HCT116 (cell line): ENCODE data around the gene TMEM212. TPM values are rescaled to one million over a fixed set of nuclear protein-coding genes. Genes with fewer than 3 reads are reported as not detected.

ENCODE experiments used
- ATAC-seq: fragments of 200-7000 bp; cut with Tn5 transposase; 2 replicates; pipeline ENCODE4 v1.9.1; 2020; ENCODE audit warnings: mild to moderate bottlenecking, moderate library complexity
- BruUV-seq: library from RNA; stranded (reverse); fragments of 400-500 nt; replicated peaks from 2 replicates; lab custom pipeline; 2021; lab: Mats Ljungman, UMichigan
- CTCF ChIA-PET: fragments of 300-600 bp; sonication (Branson Sonifier 250); formaldehyde crosslinking; loops from one replicate; lab custom pipeline; 2021; ENCODE audit warnings: antibody characterized with exemption; lab: Charles Lee
- POLR2A ChIA-PET: fragments of 300-600, 350-600 bp; sonication (Branson Sonifier 250); formaldehyde crosslinking; loops from one replicate; lab custom pipeline; 2021; ENCODE audit warnings: antibody characterized with exemption; lab: Charles Lee
- RAD21 ChIA-PET, 2 experiments: fragments of 300-600 bp; sonication (Branson Sonifier 250); formaldehyde crosslinking; loops; one replicate each; lab custom pipeline; 2023; ENCODE audit warnings: low total read pairs in 2 of 2; ENCODE audit not compliant: uncharacterized antibody in 2 of 2, unreplicated experiment in 2 of 2, low non-redundant PET in 1 of 2; lab: Charles Lee
- DNase-seq: peaks from one replicate; pipeline ENCODE4 v3.0.0-alpha.2; 2010; ENCODE audit warnings: low read depth, low spot score
- H2AFZ ChIP-seq: fragments of 200-600 bp; shearing (Covaris generic), sonication (generic); 2 replicates; pipeline ENCODE4 v1.6.1; 2017; ENCODE audit warnings: low read depth, mixed run types, mixed read lengths, antibody characterized with exemption, low read length; ENCODE audit not compliant: poor library complexity, severe bottlenecking
- H3K27ac ChIP-seq: 2 replicates; pipeline ENCODE4 v1.5.1; 2012; ENCODE audit warnings: low read depth, low read length
- H3K27me3 ChIP-seq: fragments of 200-600 bp; sonication (generic); 2 replicates; pipeline ENCODE4 v1.6.1; 2016; ENCODE audit warnings: mixed run types, low read length, mixed read lengths; ENCODE audit not compliant: insufficient read depth
- H3K36me3 ChIP-seq, 2 experiments: fragments of 200-500 bp in 1 of 2; fragments of 200-600 bp in 1 of 2; sonication (Bioruptor generic) in 1 of 2; sonication (generic) in 1 of 2; 2 replicates each; pipeline versions ENCODE4 v1.5.1 to v1.6.1; 2014 to 2016; ENCODE audit warnings: low read length in 2 of 2, inconsistent platforms in 1 of 2, mixed read lengths in 1 of 2, mixed run types in 1 of 2; ENCODE audit not compliant: insufficient read depth in 2 of 2, control insufficient read depth in 1 of 2
- H3K4me1 ChIP-seq, 2 experiments: fragments of 200-600 bp in 1 of 2; sonication (generic) in 1 of 2; 2 replicates each; pipeline versions ENCODE4 v1.5.1 to v1.6.1; 2012 to 2017; ENCODE audit warnings: low read length in 2 of 2, inconsistent platforms in 1 of 2, mild to moderate bottlenecking in 1 of 2, mixed read lengths in 1 of 2, mixed run types in 1 of 2, moderate library complexity in 1 of 2; ENCODE audit not compliant: insufficient read depth in 2 of 2, control insufficient read depth in 1 of 2
- H3K4me2 ChIP-seq: fragments of 200-600 bp; sonication (generic); 2 replicates; pipeline ENCODE4 v1.6.1; 2017; ENCODE audit warnings: mixed run types, low read length, mixed read lengths
- H3K4me3 ChIP-seq, 2 experiments: fragments of 200-600 bp in 1 of 2; sonication (generic) in 1 of 2; replicated peaks in 1 of 2; 2 replicates each; pipeline ENCODE4 v1.5.1; 2011 to 2016; ENCODE audit warnings: low read length in 2 of 2, control low read depth in 1 of 2, low read depth in 1 of 2, mild to moderate bottlenecking in 1 of 2, mixed read lengths in 1 of 2, mixed run types in 1 of 2
- H3K79me2 ChIP-seq: fragments of 200-600 bp; sonication (generic); 2 replicates; pipeline ENCODE4 v1.6.1; 2017; ENCODE audit warnings: mild to moderate bottlenecking, mixed run types, low read length, moderate library complexity, mixed read lengths; ENCODE audit not compliant: insufficient read depth
- H3K9ac ChIP-seq: fragments of 200-600 bp; sonication (generic); 2 replicates; pipeline ENCODE4 v1.6.1; 2016; ENCODE audit warnings: low read length, mixed read lengths
- H3K9me2 ChIP-seq: fragments of 200-600 bp; sonication (generic), shearing (Covaris generic); 2 replicates; pipeline ENCODE4 v1.6.1; 2017; ENCODE audit warnings: mixed run types, mild to moderate bottlenecking, moderate library complexity; ENCODE audit not compliant: insufficient read depth
- H3K9me3 ChIP-seq, 2 experiments: fragments of 200-500 bp in 1 of 2; fragments of 200-600 bp in 1 of 2; sonication (Bioruptor generic) in 1 of 2; sonication (generic) in 1 of 2; 2 replicates each; pipeline ENCODE4 v1.6.1; 2014 to 2017; ENCODE audit warnings: low read length in 2 of 2, mixed read lengths in 2 of 2, inconsistent platforms in 1 of 2, low read depth in 1 of 2, mild to moderate bottlenecking in 1 of 2, mixed run types in 1 of 2, moderate library complexity in 1 of 2; ENCODE audit not compliant: control insufficient read depth in 1 of 2, insufficient read depth in 1 of 2
- H4K20me1 ChIP-seq: fragments of 200-600 bp; sonication (generic), shearing (Covaris generic); 2 replicates; pipeline ENCODE4 v1.6.1; 2017; ENCODE audit warnings: mixed run types, mild to moderate bottlenecking, moderate library complexity; ENCODE audit not compliant: insufficient read depth
- EGR1 ChIP-seq: IDR thresholded peaks from 2 replicates; pipeline ENCODE4 v1.6.1; 2012; ENCODE audit warnings: low read depth
- ELF1 ChIP-seq: IDR thresholded peaks from 2 replicates; pipeline ENCODE4 v1.6.1; 2012; ENCODE audit warnings: low read depth, borderline replicate concordance
- EZH2phosphoT487 ChIP-seq: fragments of 200-600 bp; IDR thresholded peaks from 2 replicates; pipeline ENCODE4 v1.6.1; 2018; ENCODE audit warnings: antibody characterized with exemption, borderline replicate concordance
- FOSL1 ChIP-seq: IDR thresholded peaks from 2 replicates; pipeline ENCODE4 v1.6.1; 2012; ENCODE audit warnings: low read depth
- JUND ChIP-seq: IDR thresholded peaks from 2 replicates; pipeline ENCODE4 v1.6.1; 2012
- POLR2AphosphoS5 ChIP-seq: IDR thresholded peaks from 2 replicates; pipeline ENCODE4 v1.6.1; 2011; ENCODE audit warnings: mild to moderate bottlenecking, low read depth, low read length, moderate library complexity
- RAD21 ChIP-seq: IDR thresholded peaks from 2 replicates; pipeline ENCODE4 v1.6.1; 2012; ENCODE audit warnings: low read depth, mild to moderate bottlenecking
- SP1 ChIP-seq: IDR thresholded peaks from 2 replicates; pipeline ENCODE4 v1.6.1; 2012; ENCODE audit warnings: low read depth
- TCF7L2 ChIP-seq: IDR thresholded peaks from 2 replicates; pipeline ENCODE4 v1.7.0; 2011; ENCODE audit warnings: borderline replicate concordance, inconsistent platforms; ENCODE audit not compliant: insufficient read depth, insufficient read length; ENCODE audit errors: extremely low read depth
- YY1 ChIP-seq: IDR thresholded peaks from 2 replicates; pipeline ENCODE4 v1.6.1; 2011; ENCODE audit warnings: low read length, low read depth, moderate library complexity, mild to moderate bottlenecking; ENCODE audit not compliant: insufficient replicate concordance; ENCODE audit errors: extremely low read depth
- ZFX ChIP-seq: fragments of 450-650 bp; IDR thresholded peaks from 2 replicates; pipeline ENCODE4 v1.6.1; 2017
- ZNF274 ChIP-seq: fragments of 200-500 bp; sonication (Bioruptor generic); IDR thresholded peaks from 2 replicates; pipeline ENCODE4 v1.6.1; 2014; ENCODE audit warnings: mild to moderate bottlenecking, low read depth, low read length, inconsistent platforms
- intact Hi-C: fragments of 100-400 bp; cut with micrococcal nuclease; formaldehyde crosslinking; loops from 2 replicates; pipeline ENCODE4 v1.10.0; 2022
- total RNA-seq: library from RNA; stranded (reverse); gene quantifications from one replicate; pipeline ENCODE4 v1.2.1, GENCODE V29; 2021; ENCODE audit not compliant: unreplicated experiment
- TF ChIP-seq, protein P1 (sequence below): IDR thresholded peaks from 2 replicates; pipeline ENCODE4 v1.6.1; 2012; ENCODE audit warnings: low read depth
- TF ChIP-seq, protein P2 (sequence below): IDR thresholded peaks from 2 replicates; pipeline ENCODE4 v1.6.1; 2011; ENCODE audit warnings: mild to moderate bottlenecking, low read length, moderate library complexity; ENCODE audit not compliant: insufficient replicate concordance; ENCODE audit errors: extremely low read depth

TMEM212 gene
- total RNA-seq, 1 experiment from 2014 or later = not detected

DNA sequence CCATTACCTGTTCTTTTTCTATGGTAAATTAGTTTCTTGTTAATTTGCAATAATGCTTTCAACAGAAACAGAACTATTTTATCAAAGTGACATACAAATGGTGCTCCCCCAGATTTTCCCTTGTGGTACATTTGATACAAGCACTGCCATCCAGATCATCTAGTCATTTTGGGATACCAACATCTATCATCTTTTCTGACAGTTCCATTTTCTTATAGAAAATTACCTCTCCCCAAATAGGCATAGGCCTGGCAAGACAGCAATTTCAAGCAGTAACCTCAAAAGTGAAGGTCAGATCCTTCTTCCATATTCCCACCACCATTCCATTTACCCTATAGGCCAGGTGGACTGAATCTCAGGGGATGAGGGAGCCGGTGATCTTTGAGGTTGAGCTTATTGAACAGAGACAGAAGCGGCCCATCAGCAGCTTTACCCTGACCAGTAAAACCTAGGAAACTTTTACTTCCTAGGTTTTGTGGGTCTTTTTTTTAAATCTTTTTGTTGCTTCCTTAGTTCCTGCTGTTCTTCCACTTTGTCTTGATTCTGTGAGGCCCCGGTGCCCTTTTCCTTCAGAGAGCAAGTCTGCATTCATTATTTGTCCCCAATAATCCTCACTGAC lies 29.8 kb upstream of the TMEM212 start:
- H3K36me3 ChIP-seq = no peaks in the 10 kb centered on the region
- H3K9ac ChIP-seq = no peak overlapping the region
- no peak overlapping the region for H3K4me3 ChIP-seq
- no peaks in the 10 kb centered on the region for H3K79me2 ChIP-seq
- POLR2A ChIA-PET = no interaction called here
- no peaks in the 10 kb centered on the region for H3K9me3 ChIP-seq
- H2AFZ ChIP-seq = peak overlapping the region; percentile 13
- no peak for ATAC-seq
- TF ChIP-seq TCF7L2 (no peak), ZNF274 (no peak), EZH2phosphoT487 (no peak), ELF1 (no peak), FOSL1 (no peak), SP1 (no peak), ZFX (no peak)
- no peak overlapping the region for H3K4me2 ChIP-seq
- intact Hi-C loops = loop anchor here (10.0 kb wide), 1 partner anchor 61 kb away; no protein-coding TSS in a partner anchor
- H4K20me1 ChIP-seq = no peaks in the 10 kb centered on the region
- RAD21 ChIA-PET = interaction anchor here in 1 of 2 experiments (0.8 kb wide), 1 partner anchor 16 kb away, joined by 3 read pairs; no protein-coding TSS in a partner anchor
- H3K9me2 ChIP-seq = no peaks in the 10 kb centered on the region
- no peak overlapping the region for H3K27ac ChIP-seq
- no TSS peak for BruUV-seq
- H3K27me3 ChIP-seq = no peaks in the 10 kb centered on the region
- H3K4me1 ChIP-seq = peaks cover 8 to 39% of the 10 kb centered on the region in 2 experiments; a peak in 3 of 4 replicates
- no peak for DNase-seq
- CTCF ChIA-PET = no interaction called here

DNA sequence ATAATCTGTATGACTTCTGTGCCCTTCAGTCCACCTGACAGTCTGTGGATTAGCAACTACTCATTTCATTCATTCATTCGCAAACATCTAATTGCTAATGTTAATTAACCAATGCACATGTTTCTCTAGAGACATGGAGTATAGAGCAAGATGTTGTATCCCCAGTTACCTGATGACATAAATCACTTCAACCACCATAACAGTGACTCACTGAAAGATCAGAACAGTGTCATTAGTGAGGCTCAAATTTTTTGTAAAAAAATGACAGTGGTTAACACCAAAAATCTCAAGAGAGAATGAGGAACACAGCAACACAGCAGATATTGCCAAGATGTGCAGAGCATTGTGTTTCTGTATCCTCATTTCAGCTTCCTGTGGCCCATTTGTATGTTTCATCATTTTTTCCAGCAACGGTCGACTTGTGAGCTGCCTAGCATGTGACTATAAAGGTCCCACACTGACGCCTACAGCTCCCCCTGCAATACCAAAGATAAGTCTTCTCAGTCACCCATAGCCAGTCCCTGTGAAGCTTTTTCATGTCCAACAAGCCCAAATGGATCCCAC lies 29.2 kb upstream of the TMEM212 start:
- no TSS peak for BruUV-seq
- CTCF ChIA-PET = no interaction called here
- intact Hi-C loops = loop anchor here (10.0 kb wide), 1 partner anchor 61 kb away; no protein-coding TSS in a partner anchor
- Histone ChIP-seq H2AFZ (peak overlapping the region; percentile 13), H3K4me1 (peaks cover 5 to 33% of the 10 kb centered on the region in 2 experiments; a peak in 3 of 4 replicates), H3K9ac (no peak overlapping the region), H3K79me2 (no peaks in the 10 kb centered on the region), H3K27ac (no peak overlapping the region), H3K4me2 (no peak overlapping the region), H3K36me3 (no peaks in the 10 kb centered on the region), H4K20me1 (no peaks in the 10 kb centered on the region), H3K9me3 (no peaks in the 10 kb centered on the region), H3K4me3 (no peak overlapping the region), H3K9me2 (no peaks in the 10 kb centered on the region), H3K27me3 (no peaks in the 10 kb centered on the region)
- DNase-seq = no peak
- RAD21 ChIA-PET = interaction anchor here in 1 of 2 experiments (0.8 kb wide), 1 partner anchor 16 kb away, joined by 3 read pairs; no protein-coding TSS in a partner anchor
- ATAC-seq = no peak
- POLR2A ChIA-PET = no interaction called here
- TF ChIP-seq, protein P1, sequence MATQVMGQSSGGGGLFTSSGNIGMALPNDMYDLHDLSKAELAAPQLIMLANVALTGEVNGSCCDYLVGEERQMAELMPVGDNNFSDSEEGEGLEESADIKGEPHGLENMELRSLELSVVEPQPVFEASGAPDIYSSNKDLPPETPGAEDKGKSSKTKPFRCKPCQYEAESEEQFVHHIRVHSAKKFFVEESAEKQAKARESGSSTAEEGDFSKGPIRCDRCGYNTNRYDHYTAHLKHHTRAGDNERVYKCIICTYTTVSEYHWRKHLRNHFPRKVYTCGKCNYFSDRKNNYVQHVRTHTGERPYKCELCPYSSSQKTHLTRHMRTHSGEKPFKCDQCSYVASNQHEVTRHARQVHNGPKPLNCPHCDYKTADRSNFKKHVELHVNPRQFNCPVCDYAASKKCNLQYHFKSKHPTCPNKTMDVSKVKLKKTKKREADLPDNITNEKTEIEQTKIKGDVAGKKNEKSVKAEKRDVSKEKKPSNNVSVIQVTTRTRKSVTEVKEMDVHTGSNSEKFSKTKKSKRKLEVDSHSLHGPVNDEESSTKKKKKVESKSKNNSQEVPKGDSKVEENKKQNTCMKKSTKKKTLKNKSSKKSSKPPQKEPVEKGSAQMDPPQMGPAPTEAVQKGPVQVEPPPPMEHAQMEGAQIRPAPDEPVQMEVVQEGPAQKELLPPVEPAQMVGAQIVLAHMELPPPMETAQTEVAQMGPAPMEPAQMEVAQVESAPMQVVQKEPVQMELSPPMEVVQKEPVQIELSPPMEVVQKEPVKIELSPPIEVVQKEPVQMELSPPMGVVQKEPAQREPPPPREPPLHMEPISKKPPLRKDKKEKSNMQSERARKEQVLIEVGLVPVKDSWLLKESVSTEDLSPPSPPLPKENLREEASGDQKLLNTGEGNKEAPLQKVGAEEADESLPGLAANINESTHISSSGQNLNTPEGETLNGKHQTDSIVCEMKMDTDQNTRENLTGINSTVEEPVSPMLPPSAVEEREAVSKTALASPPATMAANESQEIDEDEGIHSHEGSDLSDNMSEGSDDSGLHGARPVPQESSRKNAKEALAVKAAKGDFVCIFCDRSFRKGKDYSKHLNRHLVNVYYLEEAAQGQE = no peak
- TF ChIP-seq POLR2AphosphoS5 = no peak
- TF ChIP-seq JUND = no peak
- TF ChIP-seq SP1 = no peak
- no peak for TF ChIP-seq RAD21
- TF ChIP-seq YY1 = no peak
- no peak for TF ChIP-seq FOSL1
- TF ChIP-seq EGR1 = no peak
- TF ChIP-seq, protein P2, sequence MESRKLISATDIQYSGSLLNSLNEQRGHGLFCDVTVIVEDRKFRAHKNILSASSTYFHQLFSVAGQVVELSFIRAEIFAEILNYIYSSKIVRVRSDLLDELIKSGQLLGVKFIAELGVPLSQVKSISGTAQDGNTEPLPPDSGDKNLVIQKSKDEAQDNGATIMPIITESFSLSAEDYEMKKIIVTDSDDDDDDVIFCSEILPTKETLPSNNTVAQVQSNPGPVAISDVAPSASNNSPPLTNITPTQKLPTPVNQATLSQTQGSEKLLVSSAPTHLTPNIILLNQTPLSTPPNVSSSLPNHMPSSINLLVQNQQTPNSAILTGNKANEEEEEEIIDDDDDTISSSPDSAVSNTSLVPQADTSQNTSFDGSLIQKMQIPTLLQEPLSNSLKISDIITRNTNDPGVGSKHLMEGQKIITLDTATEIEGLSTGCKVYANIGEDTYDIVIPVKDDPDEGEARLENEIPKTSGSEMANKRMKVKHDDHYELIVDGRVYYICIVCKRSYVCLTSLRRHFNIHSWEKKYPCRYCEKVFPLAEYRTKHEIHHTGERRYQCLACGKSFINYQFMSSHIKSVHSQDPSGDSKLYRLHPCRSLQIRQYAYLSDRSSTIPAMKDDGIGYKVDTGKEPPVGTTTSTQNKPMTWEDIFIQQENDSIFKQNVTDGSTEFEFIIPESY = no peak
